H1 (cell line): Measurements from ENCODE around the gene LYRM4. TPM values are rescaled to one million over a fixed set of nuclear protein-coding genes. Genes with fewer than 3 reads are reported as not detected.

ENCODE experiments used
- CTCF ChIA-PET: fragments of 300-600 bp; sonication (Branson Sonifier 250); formaldehyde crosslinking; loops from one replicate; lab custom pipeline; 2021; ENCODE audit not compliant: partially characterized antibody; lab: Charles Lee
- POLR2A ChIA-PET: fragments of 300-600 bp; sonication (Branson Sonifier 250); formaldehyde crosslinking; loops from one replicate; lab custom pipeline; 2021; ENCODE audit warnings: inconsistent platforms; ENCODE audit not compliant: partially characterized antibody; lab: Charles Lee
- DNase-seq, 2 experiments: peaks; one replicate each; pipeline versions ENCODE4 v3.0.0 to v3.0.0-alpha.2; 2010 to 2022; ENCODE audit warnings: low spot score in 2 of 2, low read depth in 1 of 2, mixed read lengths in 1 of 2
- FAIRE-seq: peaks from 2 replicates; lab custom pipeline; 2011; peaks lifted over from hg19 to GRCh38; lab: Jason Lieb, UNC
- H2AFZ ChIP-seq: 2 replicates; pipeline ENCODE4 v1.8.1; 2012; ENCODE audit warnings: low read length, inconsistent platforms
- H2AK5ac ChIP-seq: 2 replicates; pipeline ENCODE4 v1.6.1; 2013; ENCODE audit warnings: low read depth, low read length
- H2BK120ac ChIP-seq: replicated peaks from 2 replicates; pipeline ENCODE3; 2013; ENCODE audit warnings: low read depth, low read length, inconsistent platforms
- H2BK12ac ChIP-seq: 2 replicates; pipeline ENCODE4 v1.6.1; 2013; ENCODE audit warnings: low read depth, low read length
- H2BK15ac ChIP-seq: 2 replicates; pipeline ENCODE4 v1.6.1; 2013; ENCODE audit warnings: low read length
- H2BK20ac ChIP-seq: 2 replicates; pipeline ENCODE4 v1.6.1; 2013; ENCODE audit warnings: low read length
- H2BK5ac ChIP-seq: 2 replicates; pipeline ENCODE4 v1.6.1; 2013; ENCODE audit warnings: low read depth, low read length
- H3K14ac ChIP-seq: 2 replicates; pipeline ENCODE4 v1.6.1; 2013; ENCODE audit warnings: inconsistent platforms; ENCODE audit not compliant: insufficient read length
- H3K18ac ChIP-seq: 2 replicates; pipeline ENCODE4 v1.6.1; 2013; ENCODE audit warnings: low read length; ENCODE audit errors: extremely low read depth
- H3K23ac ChIP-seq: 2 replicates; pipeline ENCODE4 v1.6.1; 2013; ENCODE audit warnings: inconsistent platforms; ENCODE audit not compliant: insufficient read length
- H3K23me2 ChIP-seq: 2 replicates; pipeline ENCODE4 v1.6.1; 2013; ENCODE audit warnings: low read depth, low read length
- H3K27ac ChIP-seq: 2 replicates; pipeline ENCODE4 v1.6.1; 2011; ENCODE audit warnings: low read depth, low read length, inconsistent platforms
- H3K27me3 ChIP-seq, 4 experiments: replicated peaks in 1 of 4; 1 replicate in 1 of 4; 2 replicates in 3 of 4; pipeline versions ENCODE4 v1.6.1 to v1.8.1; 2011 to 2013; ENCODE audit warnings: low read length in 3 of 4, mild to moderate bottlenecking in 3 of 4, inconsistent platforms in 2 of 4, mixed read lengths in 2 of 4, moderate library complexity in 1 of 4; ENCODE audit not compliant: control insufficient read depth in 3 of 4, insufficient read depth in 3 of 4; ENCODE audit errors: extremely low read depth in 1 of 4
- H3K36me3 ChIP-seq, 4 experiments: 2 replicates each; pipeline versions ENCODE4 v1.6.1 to v1.8.1; 2011 to 2013; ENCODE audit warnings: mild to moderate bottlenecking in 4 of 4, low read length in 3 of 4, moderate library complexity in 2 of 4, control low read depth in 1 of 4, inconsistent platforms in 1 of 4; ENCODE audit not compliant: insufficient read depth in 4 of 4, control insufficient read depth in 2 of 4
- H3K4ac ChIP-seq: replicated peaks from 2 replicates; pipeline ENCODE3; 2013; ENCODE audit warnings: low read length, low read depth, mixed read lengths, inconsistent platforms; ENCODE audit not compliant: insufficient read length
- H3K4me1 ChIP-seq, 4 experiments: replicated peaks in 1 of 4; 1 replicate in 1 of 4; 2 replicates in 3 of 4; pipeline versions ENCODE4 v1.6.1 to v1.8.1; 2011 to 2013; ENCODE audit warnings: low read length in 3 of 4, inconsistent platforms in 2 of 4, mixed read lengths in 1 of 4; ENCODE audit not compliant: insufficient read depth in 4 of 4, control insufficient read depth in 3 of 4
- H3K4me2 ChIP-seq, 2 experiments: 2 replicates each; pipeline versions ENCODE4 v1.6.1 to v1.8.1; 2011 to 2013; ENCODE audit warnings: low read depth in 2 of 2, low read length in 2 of 2, control low read depth in 1 of 2, inconsistent platforms in 1 of 2, mild to moderate bottlenecking in 1 of 2; ENCODE audit not compliant: insufficient read depth in 1 of 2
- H3K4me3 ChIP-seq, 4 experiments: fragments of 200-600, 300-600 bp in 1 of 4; sonication (generic), shearing (Covaris generic), sonication (Bioruptor Twin) in 1 of 4; 2 replicates each; pipeline versions ENCODE4 v1.5.1 to v1.8.1; 2011 to 2016; ENCODE audit warnings: low read length in 4 of 4, low read depth in 3 of 4, control low read depth in 2 of 4, inconsistent platforms in 2 of 4, mild to moderate bottlenecking in 2 of 4, mixed read lengths in 1 of 4, moderate library complexity in 1 of 4; ENCODE audit not compliant: insufficient read depth in 2 of 4; ENCODE audit errors: extremely low read depth in 1 of 4
- H3K56ac ChIP-seq: replicated peaks from 2 replicates; pipeline ENCODE3; 2013; ENCODE audit warnings: low read depth, mild to moderate bottlenecking, mixed read lengths, low read length, inconsistent platforms; ENCODE audit not compliant: insufficient read length
- H3K79me1 ChIP-seq: 2 replicates; pipeline ENCODE4 v1.6.1; 2013; ENCODE audit warnings: low read depth, low read length, control low read depth
- H3K79me2 ChIP-seq, 2 experiments: 2 replicates each; pipeline versions ENCODE4 v1.6.1 to v1.8.1; 2012 to 2013; ENCODE audit warnings: low read length in 2 of 2, mild to moderate bottlenecking in 2 of 2, inconsistent platforms in 1 of 2; ENCODE audit not compliant: insufficient read depth in 2 of 2, control insufficient read depth in 1 of 2
- H3K9ac ChIP-seq, 4 experiments: replicated peaks in 1 of 4; 1 replicate in 1 of 4; 2 replicates in 3 of 4; pipeline versions ENCODE4 v1.6.1 to v1.8.1; 2011 to 2013; ENCODE audit warnings: low read depth in 3 of 4, low read length in 3 of 4, control low read depth in 2 of 4, mild to moderate bottlenecking in 2 of 4, moderate library complexity in 2 of 4, inconsistent platforms in 1 of 4; ENCODE audit errors: extremely low read depth in 1 of 4
- H3K9me3 ChIP-seq, 2 experiments: 2 replicates each; pipeline versions ENCODE4 v1.6.1 to v1.8.1; 2012 to 2013; ENCODE audit warnings: mild to moderate bottlenecking in 2 of 2, moderate library complexity in 2 of 2, control low read depth in 1 of 2, inconsistent platforms in 1 of 2, low read depth in 1 of 2, low read length in 1 of 2, mixed read lengths in 1 of 2; ENCODE audit not compliant: insufficient read depth in 2 of 2
- H4K20me1 ChIP-seq, 2 experiments: replicated peaks in 1 of 2; 2 replicates each; pipeline versions ENCODE3 to v1.8.1; 2011 to 2013; ENCODE audit warnings: inconsistent platforms in 2 of 2, low read length in 2 of 2, mild to moderate bottlenecking in 1 of 2; ENCODE audit not compliant: insufficient read depth in 2 of 2, control insufficient read depth in 1 of 2
- H4K5ac ChIP-seq: 2 replicates; pipeline ENCODE4 v1.6.1; 2013; ENCODE audit warnings: low read length, low read depth, mixed read lengths, inconsistent platforms; ENCODE audit not compliant: insufficient read length
- H4K8ac ChIP-seq: 2 replicates; pipeline ENCODE4 v1.8.0; 2013; ENCODE audit warnings: mild to moderate bottlenecking, moderate library complexity, low read length, inconsistent platforms; ENCODE audit not compliant: insufficient read depth; ENCODE audit errors: extremely low read depth
- H4K91ac ChIP-seq: replicated peaks from 2 replicates; pipeline ENCODE3; 2013; ENCODE audit warnings: low read length, mixed read lengths, inconsistent platforms; ENCODE audit not compliant: insufficient read length
- ATF3 ChIP-seq: IDR thresholded peaks from 2 replicates; pipeline ENCODE4 v1.6.1; 2011; ENCODE audit warnings: low read depth, mild to moderate bottlenecking, low read length; ENCODE audit not compliant: insufficient read depth
- BACH1 ChIP-seq: IDR thresholded peaks from 2 replicates; pipeline ENCODE4 v1.6.1; 2012; ENCODE audit warnings: low read length, improper control_type of control experiment
- BRCA1 ChIP-seq: IDR thresholded peaks from 2 replicates; pipeline ENCODE4 v1.6.1; 2012; ENCODE audit warnings: low read depth, low read length, improper control_type of control experiment
- CHD1 ChIP-seq: IDR thresholded peaks from 2 replicates; pipeline ENCODE4 v1.6.1; 2012; ENCODE audit warnings: low read depth, low read length, improper control_type of control experiment
- FOSL1 ChIP-seq: IDR thresholded peaks from 2 replicates; pipeline ENCODE4 v1.6.1; 2011; ENCODE audit warnings: mild to moderate bottlenecking, low read depth, low read length, moderate library complexity; ENCODE audit not compliant: insufficient read depth
- GTF2F1 ChIP-seq: IDR thresholded peaks from 2 replicates; pipeline ENCODE4 v1.6.1; 2012; ENCODE audit warnings: low read depth, low read length, improper control_type of control experiment, borderline replicate concordance
- KDM1A ChIP-seq: fragments of 200-600, 300-600 bp; sonication (generic); IDR thresholded peaks from 2 replicates; pipeline ENCODE4 v1.7.1; 2016; ENCODE audit warnings: mild to moderate bottlenecking, low read length, borderline replicate concordance
- NANOG ChIP-seq: IDR thresholded peaks from 2 replicates; pipeline ENCODE4 v1.6.1; 2011; ENCODE audit warnings: low read length, low read depth, mild to moderate bottlenecking, inconsistent platforms; ENCODE audit not compliant: insufficient read depth, poor library complexity, severe bottlenecking
- NRF1 ChIP-seq: IDR thresholded peaks from 2 replicates; pipeline ENCODE4 v1.6.1; 2011; ENCODE audit warnings: mild to moderate bottlenecking, low read depth, low read length, improper control_type of control experiment
- PHF8 ChIP-seq: fragments of 200-600 bp; sonication (generic); conservative IDR thresholded peaks from 2 replicates; pipeline ENCODE4 v1.7.1; 2012; ENCODE audit warnings: low read depth, mild to moderate bottlenecking, inconsistent platforms, low read length, moderate library complexity
- RXRA ChIP-seq: IDR thresholded peaks from 2 replicates; pipeline ENCODE4 v1.6.1; 2011; ENCODE audit warnings: low read depth, mild to moderate bottlenecking, low read length, moderate library complexity; ENCODE audit not compliant: insufficient read depth
- SRF ChIP-seq: IDR thresholded peaks from 2 replicates; pipeline ENCODE4 v1.6.1; 2011; ENCODE audit warnings: mild to moderate bottlenecking, low read depth, low read length, moderate library complexity
- SUZ12 ChIP-seq: fragments of 200-600 bp; sonication (generic); IDR thresholded peaks from 2 replicates; pipeline ENCODE4 v1.6.1; 2012; ENCODE audit warnings: mild to moderate bottlenecking, inconsistent platforms, low read length, moderate library complexity, mixed read lengths
- TAF1 ChIP-seq: IDR thresholded peaks from 2 replicates; pipeline ENCODE4 v1.6.1; 2011; ENCODE audit warnings: mild to moderate bottlenecking, low read depth, low read length
- WGBS, 2 experiments: shearing (Covaris generic) in 1 of 2; methylation state at CpG; one replicate each; pipeline versions ENCODE4 v1.1.6 to v1.1.7; 2013 to 2015; ENCODE audit warnings: low lambda C conversion rate in 2 of 2, mixed read lengths in 2 of 2, inconsistent platforms in 1 of 2, low coverage in 1 of 2, missing lambda C conversion rate in 1 of 2; ENCODE audit not compliant: insufficient replicate concordance in 2 of 2, insufficient coverage in 1 of 2, insufficient read length in 1 of 2; ENCODE audit errors: extremely low coverage in 1 of 2, missing lambda C conversion rate in 1 of 2; 5-methylcytosine and 5-hydroxymethylcytosine counted together
- polyA plus RNA-seq, 7 experiments: library from polyadenylated mRNA; depleted of rRNA in 3 of 7; stranded (reverse) in 5 of 7; unstranded in 2 of 7; fragments of >200 nt in 5 of 7; fragments of 200-250 nt in 2 of 7; gene quantifications; 1 replicate in 5 of 7; 2 replicates in 1 of 7; 4 replicates in 1 of 7; pipeline versions ENCODE4 v1.2.1 to v1.2.3, GENCODE V29; 2011 to 2013; ENCODE audit warnings: missing spikeins in 2 of 7, mixed read lengths in 2 of 7
- total RNA-seq: library from RNA; stranded (reverse); fragmentation: NEBNext Ultra II Directional; extraction: Animal tissue kit (Norgen Biotek cat#: 25700); gene quantifications from 2 replicates; pipeline ENCODE4 v1.2.1, GENCODE V29; 2021

Gene LYRM4
- total and polyA plus RNA-seq, 2 of the 8 experiments (the other 6 are each of a cell fraction or from before 2014, with no cell fraction given), result 56.6 to 62.8 TPM

DNA sequence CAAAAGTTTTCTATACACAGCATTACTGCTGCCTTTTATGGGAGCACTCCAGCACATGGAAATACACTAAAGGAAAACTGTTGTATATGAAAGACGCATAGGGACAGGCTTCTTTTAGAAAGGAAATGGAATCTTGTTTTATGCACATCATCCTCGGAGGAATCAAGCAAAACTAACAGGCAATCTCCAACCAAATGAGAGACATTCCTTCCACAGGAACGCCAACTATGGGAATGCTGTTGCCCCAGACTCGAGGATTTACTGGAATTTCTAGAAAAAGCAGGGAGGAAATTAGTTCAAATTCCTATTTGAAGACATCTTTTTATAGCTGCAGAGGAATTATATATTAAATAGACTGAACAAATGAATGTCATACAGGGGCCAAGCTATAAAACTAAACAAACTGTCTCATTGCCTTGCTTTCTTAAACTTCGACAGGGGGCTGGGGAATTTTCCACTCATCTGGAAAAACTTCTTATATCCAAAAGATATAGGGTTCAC lies 52.2 kb downstream of the LYRM4 start:
- 82% methylated on average over 5 of the region's 5 CpGs; no CpG with 5 or more reads in 1 of the 2 experiments for WGBS, 2 experiments
- TF ChIP-seq NANOG, result no peak
- no peak for TF ChIP-seq RXRA
- TF ChIP-seq NRF1, result no peak
- TF ChIP-seq CHD1, result no peak
- no peak for TF ChIP-seq BRCA1
- TF ChIP-seq SRF, result no peak
- no peak for TF ChIP-seq FOSL1
- TF ChIP-seq BACH1, result no peak
- no peak for TF ChIP-seq PHF8
- no peak for TF ChIP-seq SUZ12
- no peak for TF ChIP-seq ATF3
- TF ChIP-seq TAF1, result no peak
- no peak for TF ChIP-seq GTF2F1
- TF ChIP-seq KDM1A, result no peak

More for the DNA sequence above, 52.2 kb downstream of the LYRM4 start:
- no peak overlapping the region for H3K18ac ChIP-seq
- H4K20me1 ChIP-seq, result peaks cover 0 to 6% of the 10 kb centered on the region in 2 experiments
- H3K9me3 ChIP-seq, result no peaks in the 10 kb centered on the region
- H4K91ac ChIP-seq, result no peak overlapping the region
- H4K8ac ChIP-seq, result no peak overlapping the region
- H2BK15ac ChIP-seq, result no peak overlapping the region
- no peak overlapping the region for H2BK5ac ChIP-seq
- no peaks in the 10 kb centered on the region for H3K79me2 ChIP-seq
- no peaks in the 10 kb centered on the region; the same call in none of the 2 replicates for H3K79me1 ChIP-seq
- H3K23ac ChIP-seq, result no peak overlapping the region
- ChIA-PET POLR2A (no interaction called here), CTCF (interaction anchor here (1.5 to 3.2 kb wide), 3 partner anchors 12 to 65 kb away, joined by 4 to 15 read pairs (median 4); no protein-coding TSS in a partner anchor)
- no peak overlapping the region for H3K4me2 ChIP-seq
- no peak overlapping the region for H4K5ac ChIP-seq
- no peak overlapping the region for H2BK20ac ChIP-seq
- H3K27ac ChIP-seq, result no peak overlapping the region
- H2BK120ac ChIP-seq, result no peak overlapping the region
- H2AFZ ChIP-seq, result no peak overlapping the region
- H3K4me3 ChIP-seq, result no peak overlapping the region
- H3K23me2 ChIP-seq, result no peaks in the 10 kb centered on the region
- H3K9ac ChIP-seq, result no peak overlapping the region
- no peak overlapping the region for H2AK5ac ChIP-seq
- no peak for FAIRE-seq
- no peak overlapping the region for H2BK12ac ChIP-seq
- H3K14ac ChIP-seq, result no peak overlapping the region
- H3K36me3 ChIP-seq, result peaks cover 3 to 9% (median 6%) of the 10 kb centered on the region in 4 experiments
- H3K56ac ChIP-seq, result no peak overlapping the region
- H3K27me3 ChIP-seq, result no peaks in the 10 kb centered on the region
- peaks cover 0 to 11% (median 4%) of the 10 kb centered on the region in 4 experiments; a peak in 5 of 7 replicates for H3K4me1 ChIP-seq
- no peak for DNase-seq
- no peak overlapping the region for H3K4ac ChIP-seq
